SK-N-SH (cell line): ENCODE data around the gene WIZ. TPM values are rescaled to one million over a fixed set of nuclear protein-coding genes. Genes with fewer than 3 reads are reported as not detected.

Source experiments
- CTCF ChIA-PET: fragments of 300-600, 350-600 bp; formaldehyde crosslinking; extraction: SDS; loops from one replicate; lab custom pipeline; 2021; lab: Yijun Ruan, JAX
- POLR2A ChIA-PET: fragments of 350-600 bp; sonication (Branson Sonifier 250); formaldehyde crosslinking; extraction: SDS; loops from one replicate; lab custom pipeline; 2020; ENCODE audit warnings: antibody characterized with exemption, inconsistent platforms; lab: Yijun Ruan, JAX
- DNase-seq: peaks from one replicate; pipeline ENCODE4 v3.0.0; 2012
- H2AFZ ChIP-seq: fragments of 200-600 bp; sonication (generic); 2 replicates; pipeline ENCODE4 v1.8.1; 2016; ENCODE audit warnings: antibody characterized with exemption, mild to moderate bottlenecking, low read depth
- H3F3A ChIP-seq: fragments of 200-600 bp; sonication (generic); replicated peaks from 2 replicates; pipeline ENCODE3; 2016; ENCODE audit warnings: antibody characterized with exemption, mild to moderate bottlenecking; ENCODE audit not compliant: insufficient read depth
- H3K27ac ChIP-seq, 2 experiments: fragments of 200-500 bp in 1 of 2; fragments of 200-600 bp in 1 of 2; sonication (Bioruptor generic) in 1 of 2; sonication (generic), shearing (Covaris generic) in 1 of 2; 2 replicates each; pipeline versions ENCODE4 v1.5.1 to v1.6.1; 2014 to 2016; ENCODE audit warnings: low read depth in 2 of 2, inconsistent platforms in 1 of 2, low read length in 1 of 2, mild to moderate bottlenecking in 1 of 2, mixed read lengths in 1 of 2
- H3K27me3 ChIP-seq: fragments of 200-600 bp; sonication (generic), shearing (Covaris generic); 2 replicates; pipeline ENCODE4 v1.6.1; 2016; ENCODE audit warnings: mixed run types; ENCODE audit not compliant: insufficient read depth
- H3K36me3 ChIP-seq, 2 experiments: fragments of 200-500 bp in 1 of 2; fragments of 200-600 bp in 1 of 2; sonication (Bioruptor generic) in 1 of 2; sonication (generic) in 1 of 2; replicated peaks in 1 of 2; 2 replicates each; pipeline versions ENCODE3 to v1.5.1; 2014 to 2016; ENCODE audit warnings: low read length in 1 of 2, mild to moderate bottlenecking in 1 of 2; ENCODE audit not compliant: insufficient read depth in 2 of 2, control insufficient read depth in 1 of 2
- H3K4me1 ChIP-seq, 2 experiments: fragments of 200-500 bp in 1 of 2; fragments of 200-600 bp in 1 of 2; sonication (Bioruptor generic) in 1 of 2; sonication (generic), shearing (Covaris generic) in 1 of 2; 2 replicates each; pipeline versions ENCODE4 v1.5.1 to v1.6.1; 2014 to 2016; ENCODE audit warnings: low read depth in 1 of 2, low read length in 1 of 2, mixed run types in 1 of 2; ENCODE audit not compliant: insufficient read depth in 2 of 2, control insufficient read depth in 1 of 2
- H3K4me2 ChIP-seq: fragments of 200-600 bp; sonication (generic), shearing (Covaris generic); 2 replicates; pipeline ENCODE4 v1.6.1; 2017; ENCODE audit warnings: mixed run types
- H3K4me3 ChIP-seq, 2 experiments: fragments of 200-500 bp in 1 of 2; fragments of 200-600 bp in 1 of 2; sonication (Bioruptor generic) in 1 of 2; sonication (generic), shearing (Covaris generic) in 1 of 2; 2 replicates each; pipeline versions ENCODE4 v1.5.1 to v1.8.1; 2014 to 2016; ENCODE audit warnings: low read depth in 2 of 2, inconsistent platforms in 1 of 2, low read length in 1 of 2, mild to moderate bottlenecking in 1 of 2, mixed read lengths in 1 of 2, moderate library complexity in 1 of 2
- H3K79me2 ChIP-seq: fragments of 200-600 bp; sonication (generic); 2 replicates; pipeline ENCODE4 v1.8.1; 2017; ENCODE audit warnings: mild to moderate bottlenecking; ENCODE audit not compliant: insufficient read depth
- H3K9ac ChIP-seq: fragments of 200-600 bp; sonication (generic); 2 replicates; pipeline ENCODE4 v1.6.1; 2017; ENCODE audit warnings: mixed run types
- H3K9me2 ChIP-seq: fragments of 200-600 bp; sonication (generic); 2 replicates; pipeline ENCODE4 v1.6.1; 2017; ENCODE audit warnings: mixed run types
- H3K9me3 ChIP-seq: fragments of 200-600 bp; sonication (generic); 2 replicates; pipeline ENCODE4 v1.6.1; 2017; ENCODE audit warnings: mixed run types, mild to moderate bottlenecking, moderate library complexity
- H4K20me1 ChIP-seq: fragments of 200-600 bp; sonication (generic); 2 replicates; pipeline ENCODE4 v1.6.1; 2017; ENCODE audit warnings: mild to moderate bottlenecking, mixed run types; ENCODE audit not compliant: insufficient read depth
- ELF1 ChIP-seq: IDR thresholded peaks from 2 replicates; pipeline ENCODE4 v1.4.0; 2012
- EZH2phosphoT487 ChIP-seq: fragments of 200-600 bp; sonication (generic); IDR thresholded peaks from 2 replicates; pipeline ENCODE4 v1.6.1; 2017; ENCODE audit warnings: low read depth, mixed run types, mild to moderate bottlenecking, antibody characterized with exemption, moderate library complexity, borderline replicate concordance
- FOXJ3 ChIP-seq: sonication (generic); formaldehyde crosslinking; IDR thresholded peaks from 2 replicates; pipeline ENCODE4 v1.5.1; 2020; ENCODE audit warnings: mild to moderate bottlenecking, missing genetic modification reagents
- FOXM1 ChIP-seq: IDR thresholded peaks from 2 replicates; pipeline ENCODE4 v1.4.0; 2012; ENCODE audit warnings: low read depth, mild to moderate bottlenecking
- GABPA ChIP-seq: IDR thresholded peaks from 2 replicates; pipeline ENCODE4 v1.4.0; 2012; ENCODE audit warnings: low read depth, mild to moderate bottlenecking
- IRF3 ChIP-seq: fragments of 150-350 bp; IDR thresholded peaks from 2 replicates; pipeline ENCODE4 v1.6.1; 2016; ENCODE audit warnings: mild to moderate bottlenecking, low read depth, low read length
- MAX ChIP-seq: IDR thresholded peaks from 2 replicates; pipeline ENCODE4 v1.4.0; 2012; ENCODE audit warnings: low read depth
- MEF2A ChIP-seq: IDR thresholded peaks from 2 replicates; pipeline ENCODE4 v1.4.0; 2012; ENCODE audit warnings: low read depth, borderline replicate concordance
- MXI1 ChIP-seq: IDR thresholded peaks from 2 replicates; pipeline ENCODE4 v1.6.1; 2012; ENCODE audit warnings: mild to moderate bottlenecking, low read depth, low read length, improper control_type of control experiment
- NFIC ChIP-seq: IDR thresholded peaks from 2 replicates; pipeline ENCODE4 v1.4.0; 2012; ENCODE audit warnings: borderline replicate concordance
- NRF1 ChIP-seq: IDR thresholded peaks from 2 replicates; pipeline ENCODE4 v1.6.1; 2012; ENCODE audit warnings: low read depth, mild to moderate bottlenecking, low read length
- RCOR1 ChIP-seq: fragments of 150-350 bp; IDR thresholded peaks from 2 replicates; pipeline ENCODE4 v1.6.1; 2017; ENCODE audit warnings: antibody characterized with exemption, low read length
- RFX5 ChIP-seq: IDR thresholded peaks from 2 replicates; pipeline ENCODE4 v1.6.1; 2012; ENCODE audit warnings: mild to moderate bottlenecking, improper control_type of control experiment, low read length
- RXRA ChIP-seq: IDR thresholded peaks from 2 replicates; pipeline ENCODE4 v1.4.0; 2012; ENCODE audit warnings: low read depth, mild to moderate bottlenecking, borderline replicate concordance
- SIN3A ChIP-seq: IDR thresholded peaks from 2 replicates; pipeline ENCODE4 v1.6.1; 2012; ENCODE audit warnings: low read depth, mild to moderate bottlenecking, low read length, moderate library complexity, borderline replicate concordance
- TAF1 ChIP-seq: IDR thresholded peaks from 2 replicates; pipeline ENCODE4 v1.6.1; 2012; ENCODE audit warnings: low read depth, mild to moderate bottlenecking, low read length, moderate library complexity, borderline replicate concordance
- USF1 ChIP-seq: IDR thresholded peaks from 2 replicates; pipeline ENCODE4 v1.4.0; 2012; ENCODE audit warnings: low read depth, borderline replicate concordance
- USF2 ChIP-seq: fragments of 150-350 bp; IDR thresholded peaks from 2 replicates; pipeline ENCODE4 v1.6.1; 2017; ENCODE audit warnings: antibody characterized with exemption, low read length, low read depth, borderline replicate concordance
- YY1 ChIP-seq: IDR thresholded peaks from 2 replicates; pipeline ENCODE4 v1.4.0; 2012; ENCODE audit warnings: low read depth, mild to moderate bottlenecking
- WGBS: methylation state at CpG from one replicate; pipeline ENCODE4 v1.1.6; 2017; ENCODE audit warnings: low lambda C conversion rate; 5-methylcytosine and 5-hydroxymethylcytosine counted together
- polyA plus RNA-seq, 3 experiments: library from polyadenylated mRNA; depleted of rRNA; stranded (reverse); fragments of >200 nt; gene quantifications; 2 replicates each; pipeline ENCODE4 v1.2.3, GENCODE V29; 2012

The WIZ gene
- polyA plus RNA-seq, 1 of the 3 experiments (the other 2 are of a cell fraction) = 15.5 TPM

- WGBS = 98% methylated on average over 30 of the region's 36 CpGs
These were observed 24.3 kb downstream of the WIZ start for GRCh38 chr19:15425321-15425950.

GRCh38 chr19:15424692-15425272 lies 25.0 kb downstream of the WIZ start:
- Histone ChIP-seq H3K27me3 (no peaks in the 10 kb centered on the region), H3K79me2 (peaks cover 18% of the 10 kb centered on the region; the same call in 1 of the 2 replicates), H3K9me2 (no peaks in the 10 kb centered on the region), H3K9ac (no peak overlapping the region), H3K9me3 (no peaks in the 10 kb centered on the region), H3K4me2 (no peak overlapping the region), H2AFZ (no peak overlapping the region), H3K36me3 (peaks cover 36 to 70% of the 10 kb centered on the region in 2 experiments), H3K4me1 (peaks cover 0 to 33% of the 10 kb centered on the region in 2 experiments; a peak in 2 of 4 replicates), H4K20me1 (peaks cover 4% of the 10 kb centered on the region; the same call in 1 of the 2 replicates), H3F3A (peaks cover 6% of the 10 kb centered on the region), H3K4me3 (no peak overlapping the region), H3K27ac (no peak overlapping the region; a peak in 1 of 4 replicates)
- WGBS = 100% methylated on average over 3 of the region's 38 CpGs
- no peak for DNase-seq
- CTCF ChIA-PET = no interaction called here
- POLR2A ChIA-PET = no interaction called here
- TF ChIP-seq RCOR1 = no peak
- no peak for TF ChIP-seq FOXM1
- no peak for TF ChIP-seq NRF1
- no peak for TF ChIP-seq MEF2A
- TF ChIP-seq MXI1 = no peak
- TF ChIP-seq SIN3A = no peak
- no peak for TF ChIP-seq RXRA
- TF ChIP-seq ELF1 = no peak
- TF ChIP-seq IRF3 = no peak
- no peak for TF ChIP-seq USF2
- no peak for TF ChIP-seq NFIC

More at GRCh38 chr19:15425321-15425950, 24.3 kb downstream of the WIZ start:
- ChIA-PET POLR2A (no interaction called here), CTCF (no interaction called here)
- H3K9ac ChIP-seq = no peak overlapping the region
- H3K4me3 ChIP-seq = no peak overlapping the region
- H3K9me2 ChIP-seq = no peaks in the 10 kb centered on the region
- H3K9me3 ChIP-seq = no peaks in the 10 kb centered on the region
- TF ChIP-seq GABPA = no peak
- TF ChIP-seq FOXJ3 (CRISPR knock-in tag) = no peak
- no peak for TF ChIP-seq RCOR1
- no peak for TF ChIP-seq RFX5
- no peak for TF ChIP-seq FOXM1
- no peak for TF ChIP-seq NRF1
- no peak for TF ChIP-seq MAX
- no peak for TF ChIP-seq EZH2phosphoT487
- TF ChIP-seq USF1 = no peak
- no peak for TF ChIP-seq YY1
- TF ChIP-seq TAF1 = no peak
- H3K79me2 ChIP-seq = peaks cover 24% of the 10 kb centered on the region
- DNase-seq = no peak
- peaks cover 4% of the 10 kb centered on the region for H3F3A ChIP-seq
- H3K4me2 ChIP-seq = no peak overlapping the region
- peaks cover 36 to 71% of the 10 kb centered on the region in 2 experiments for H3K36me3 ChIP-seq
- H3K27me3 ChIP-seq = no peaks in the 10 kb centered on the region
- H3K4me1 ChIP-seq = peaks cover 0 to 34% of the 10 kb centered on the region in 2 experiments; a peak in 1 of 4 replicates
- no peak overlapping the region for H2AFZ ChIP-seq
- no peak overlapping the region; a peak in 1 of 4 replicates for H3K27ac ChIP-seq
- peaks cover 10% of the 10 kb centered on the region; the same call in 1 of the 2 replicates for H4K20me1 ChIP-seq
